HG02610 (cell line): ENCODE results near the gene PLEKHG2.
"Not testable (repeated sequence)": the region's sequence is repeated elsewhere in the genome, so short reads cannot be mapped to it uniquely, and the experiment has no call there.

Experiments used
- ATAC-seq: cut with Tn5 transposase; IDR thresholded peaks from one replicate; pipeline ENCODE4 v1.9.1; 2021; ENCODE audit warnings: mild to moderate bottlenecking, moderate library complexity; ENCODE audit not compliant: unreplicated experiment

PLEKHG2 gene

GRCh38 chr19:39446365-39447084 is 34.1 kb downstream of the PLEKHG2 start:
- ATAC-seq: no peak

- ATAC-seq: no peak
These were observed 35.8 kb downstream of the PLEKHG2 start for GRCh38 chr19:39448271-39448670.

- no peak for ATAC-seq
These were observed 36.8 kb downstream of the PLEKHG2 start for GRCh38 chr19:39449116-39449797.

- not testable (repeated sequence) for ATAC-seq
These were observed 38.8 kb downstream of the PLEKHG2 start for GRCh38 chr19:39451257-39451656.

GRCh38 chr19:39463403-39463802 is 50.9 kb downstream of the PLEKHG2 start:
- ATAC-seq: no peak

GRCh38 chr19:39465956-39466747 is 53.7 kb downstream of the PLEKHG2 start:
- no peak for ATAC-seq

- no peak for ATAC-seq
These were observed 55.5 kb downstream of the PLEKHG2 start for GRCh38 chr19:39467941-39468340.

GRCh38 chr19:39469036-39469435 is 56.6 kb downstream of the PLEKHG2 start:
- no peak for ATAC-seq

- no peak for ATAC-seq
These were observed 57.1 kb downstream of the PLEKHG2 start for GRCh38 chr19:39469567-39469966.

- ATAC-seq: no peak
These were observed 58.4 kb downstream of the PLEKHG2 start for GRCh38 chr19:39470724-39471339.

GRCh38 chr19:39471756-39472536 is 59.5 kb downstream of the PLEKHG2 start:
- ATAC-seq: no peak

- ATAC-seq: no peak
These were observed 60.4 kb downstream of the PLEKHG2 start for GRCh38 chr19:39472746-39473442.

GRCh38 chr19:39473443-39473960 is 61.0 kb downstream of the PLEKHG2 start:
- ATAC-seq: no peak

GRCh38 chr19:39474139-39474620 is 61.7 kb downstream of the PLEKHG2 start:
- no peak for ATAC-seq

GRCh38 chr19:39475748-39476147 is 63.3 kb downstream of the PLEKHG2 start:
- ATAC-seq: no peak
